HCEC 1CT (cell line): ENCODE measurements around the gene OR10H2.
"Not testable (repeated sequence)": the region's sequence is repeated elsewhere in the genome, so short reads cannot be mapped to it uniquely, and the experiment has no call there.

ENCODE experiments used
- DNase-seq: peaks from one replicate; pipeline ENCODE4 v3.0.0-alpha.2; 2017

The OR10H2 gene

GRCh38 chr19:15774159-15774558 is 46.3 kb downstream of the OR10H2 start:
- not testable (repeated sequence) for DNase-seq

DNA sequence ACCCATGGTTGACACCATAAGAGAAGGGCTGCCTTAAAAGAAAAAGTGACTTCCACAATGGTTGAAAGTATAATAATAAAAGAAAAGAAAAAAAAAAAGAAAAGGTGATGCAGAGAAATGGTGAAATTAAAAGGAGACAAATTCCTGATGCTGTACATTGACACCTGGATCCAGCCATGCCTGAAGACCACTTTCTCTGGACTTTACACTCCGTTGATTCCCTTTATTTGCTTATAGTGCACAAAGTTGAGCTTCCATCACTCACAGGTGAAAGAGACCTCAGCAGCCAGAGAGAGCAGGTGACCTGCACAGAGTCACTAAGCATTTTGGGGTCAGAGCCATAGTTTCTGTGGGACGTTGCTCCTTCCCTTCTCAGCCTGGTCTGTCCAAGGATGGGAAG is 47.4 kb downstream of the OR10H2 start:
- no peak for DNase-seq

DNA sequence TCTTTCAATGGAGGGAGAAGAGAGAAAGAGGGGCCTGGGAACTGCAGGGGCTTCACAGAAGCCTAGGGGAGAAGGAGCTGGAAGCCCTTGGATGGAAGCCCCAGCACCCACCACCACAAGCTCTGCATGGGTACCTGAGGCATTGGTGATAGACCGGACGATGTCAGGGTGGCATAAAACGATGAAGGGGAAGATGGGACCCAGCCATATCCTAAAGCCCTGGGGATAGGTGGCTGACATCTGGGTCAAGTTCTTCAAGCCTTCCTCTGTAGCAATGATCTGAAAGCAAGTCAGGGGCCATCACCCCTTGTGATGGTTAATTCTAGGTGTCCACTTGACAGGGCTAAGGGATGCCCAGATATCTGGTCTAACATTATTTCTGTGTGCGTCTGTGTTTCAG is 48.4 kb downstream of the OR10H2 start:
- DNase-seq, result no peak

DNA sequence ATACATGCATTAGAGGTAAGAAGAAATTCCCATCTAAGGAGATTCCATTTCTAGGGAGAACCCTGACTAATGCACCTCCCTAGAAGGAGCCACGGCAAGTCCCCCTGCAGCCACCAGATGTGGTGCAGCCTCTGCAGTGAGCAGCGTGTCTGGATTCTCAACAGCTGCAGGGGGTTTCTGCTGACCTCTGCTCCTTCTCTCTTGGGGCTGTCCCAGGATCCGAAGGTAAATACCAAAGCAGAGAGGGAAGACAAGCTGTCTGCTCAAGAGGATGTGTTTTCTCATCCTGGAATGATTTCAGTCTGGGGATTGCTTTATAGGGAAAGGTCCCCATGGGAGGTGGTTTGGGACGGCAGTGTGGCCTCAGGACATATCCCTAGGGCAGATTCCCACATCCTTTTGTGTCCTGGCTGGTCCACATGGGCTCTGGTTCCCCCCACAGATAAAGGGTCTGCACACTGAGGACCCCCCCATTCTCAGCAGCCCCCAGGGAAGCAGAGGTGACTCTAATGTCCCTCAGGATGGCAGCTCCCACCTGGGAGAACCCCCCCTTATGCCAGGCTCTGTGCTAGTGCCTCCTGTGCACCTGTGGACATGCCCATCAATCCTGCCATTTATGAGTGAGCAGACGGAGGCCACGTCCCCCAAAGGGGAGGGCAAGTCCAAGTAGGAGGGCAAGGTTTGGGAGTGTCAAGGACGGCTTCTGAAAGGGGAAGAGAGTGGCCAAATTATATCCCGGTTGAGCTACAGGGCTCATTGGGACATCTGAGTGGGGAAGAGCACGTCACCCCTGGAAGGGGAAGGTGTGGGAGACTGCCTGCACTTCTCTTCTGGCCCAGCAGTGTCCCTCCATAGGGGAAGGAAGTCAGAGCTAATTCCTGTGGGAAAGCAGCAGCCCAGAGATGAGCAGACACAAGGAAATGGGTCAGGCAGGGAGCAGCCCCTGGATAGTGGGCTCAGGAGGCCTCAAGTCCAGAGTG is 49.5 kb downstream of the OR10H2 start:
- no peak for DNase-seq
